Skin epidermis (tissue), 12 donors: Measurements from ENCODE around the gene NUDT8.

Source experiments
- H3K27ac ChIP-seq, 21 experiments: fragments of 200-600 bp; sonication (generic) in 11 of 21; one replicate each; pipeline ENCODE4 v1.5.0; 2020; ENCODE audit warnings: mild to moderate bottlenecking in 3 of 21, inconsistent platforms in 2 of 21, moderate library complexity in 2 of 21
- H3K4me3 ChIP-seq, 7 experiments: fragments of 200-600 bp; sonication (generic) in 2 of 7; one replicate each; pipeline ENCODE4 v1.5.0; 2020; ENCODE audit warnings: inconsistent platforms in 2 of 7, mild to moderate bottlenecking in 2 of 7, moderate library complexity in 1 of 7

The NUDT8 gene, protein sequence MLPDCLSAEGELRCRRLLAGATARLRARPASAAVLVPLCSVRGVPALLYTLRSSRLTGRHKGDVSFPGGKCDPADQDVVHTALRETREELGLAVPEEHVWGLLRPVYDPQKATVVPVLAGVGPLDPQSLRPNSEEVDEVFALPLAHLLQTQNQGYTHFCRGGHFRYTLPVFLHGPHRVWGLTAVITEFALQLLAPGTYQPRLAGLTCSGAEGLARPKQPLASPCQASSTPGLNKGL

DNA sequence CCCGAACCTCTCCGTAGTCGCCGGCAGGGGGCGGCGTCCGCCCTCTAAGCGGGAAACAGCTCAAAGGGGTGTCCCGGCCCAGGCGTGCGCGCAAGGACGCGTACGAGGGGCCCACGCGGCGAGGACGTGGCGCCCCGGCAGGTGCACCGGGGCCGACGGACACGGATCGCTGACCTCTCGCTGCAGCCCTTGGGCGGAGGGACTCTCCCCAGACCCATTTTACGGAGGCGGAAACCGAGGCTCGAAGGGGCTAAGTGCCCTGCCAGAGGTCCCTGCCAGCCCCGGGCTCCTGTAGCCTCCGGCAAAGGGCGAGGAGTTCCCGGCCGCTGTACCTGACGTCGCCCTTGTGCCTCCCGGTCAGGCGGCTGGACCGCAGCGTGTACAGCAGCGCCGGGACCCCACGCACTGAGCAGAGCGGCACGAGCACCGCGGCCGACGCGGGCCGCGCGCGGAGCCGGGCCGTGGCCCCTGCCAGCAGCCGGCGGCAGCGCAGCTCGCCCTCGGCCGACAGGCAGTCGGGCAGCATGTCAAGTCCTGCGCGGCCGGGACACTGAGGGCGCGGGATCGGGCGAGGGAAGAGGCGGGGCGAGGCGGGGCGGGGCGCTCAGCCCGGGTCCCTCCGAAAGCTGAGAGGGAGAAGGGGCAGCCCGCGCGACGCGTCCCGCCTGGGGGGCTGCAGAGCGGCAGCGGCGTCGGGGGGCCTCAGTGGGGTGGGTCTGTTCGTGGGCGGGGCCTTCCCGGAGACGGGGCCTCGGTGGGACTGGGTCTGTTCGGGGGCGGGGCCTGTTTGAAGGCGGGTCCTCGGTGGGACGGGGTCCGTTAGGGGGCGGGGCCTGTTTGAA, at the start of gene NUDT8:
Gene NUDT8 (minus strand): TSS at position 552 of the 842 bp plus-strand sequence. CDS start 26 bp downstream, at position 526.
- Histone ChIP-seq H3K27ac (peak within 1 kb of the TSS; percentile 52 to 92 (median 85)), H3K4me3 (peak within 1 kb of the TSS; percentile 47 to 68 (median 58))

DNA sequence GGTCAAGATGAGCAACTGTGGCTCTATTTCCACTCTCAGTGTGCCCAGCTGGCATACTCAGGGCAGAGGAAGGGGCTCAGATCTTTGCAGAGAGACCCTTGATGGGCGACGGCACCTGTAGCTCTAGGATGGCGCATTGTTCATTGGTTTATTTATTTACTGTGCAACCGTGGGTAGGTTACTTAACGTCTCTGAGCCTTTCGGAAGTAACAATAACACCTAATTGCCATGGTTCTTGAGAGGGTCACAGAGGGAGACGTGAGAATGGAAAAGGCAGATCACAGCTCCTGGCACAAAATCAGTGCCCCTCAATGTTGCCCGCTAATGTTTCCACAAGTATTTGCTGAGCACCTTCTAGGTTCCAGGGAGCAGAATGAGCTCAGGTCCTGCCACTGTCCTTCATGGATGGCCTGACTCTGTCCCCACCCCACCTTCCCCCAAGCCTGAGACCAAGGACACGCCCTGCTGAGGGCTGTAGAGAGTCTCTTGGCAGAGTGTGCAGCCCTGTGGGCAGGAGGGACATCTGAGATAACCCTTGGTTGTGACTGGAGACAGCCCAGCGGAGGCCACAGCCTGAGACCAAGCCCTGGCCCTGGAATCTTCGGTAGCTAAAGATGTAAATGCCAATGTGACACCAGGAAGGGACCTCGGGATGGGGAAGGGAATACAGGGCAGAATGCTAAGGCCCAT, 45.5 kb upstream of the NUDT8 start:
- Histone ChIP-seq H3K4me3 (no peak overlapping the region), H3K27ac (peak overlapping the region in 19 of 21 experiments; percentile 31 to 90 (median 72))

DNA sequence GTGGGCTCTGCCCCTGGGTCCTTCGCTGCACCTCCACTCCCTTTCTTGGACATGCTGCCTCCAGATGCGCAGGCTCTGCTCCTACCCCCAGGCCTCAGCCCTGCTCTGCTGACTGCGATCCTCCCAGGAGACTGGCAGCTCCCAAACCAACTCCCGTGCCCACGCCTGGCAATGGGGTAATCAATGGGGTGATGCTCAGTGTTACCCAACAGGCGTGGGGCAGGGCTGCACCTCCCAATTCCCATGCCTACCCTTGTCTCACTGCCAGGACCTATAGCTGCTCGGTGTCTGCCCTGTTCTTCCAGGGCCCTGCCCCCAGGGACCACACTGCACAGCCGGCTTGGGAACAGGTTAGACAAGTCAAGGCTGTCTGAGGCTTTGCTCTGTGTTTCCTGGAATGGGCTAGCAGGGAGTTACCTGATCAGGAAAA, 44.7 kb upstream of the NUDT8 start, which contains the start of gene ALDH3B2:
Gene ALDH3B2 (minus strand): TSS at position 182 of the 430 bp plus-strand sequence. CDS start 7,688 bp downstream, outside the sequence.
- peak within 1 kb of the TSS; percentile 26 to 44 (median 31) for H3K4me3 ChIP-seq
- peak within 1 kb of the TSS in 20 of 21 experiments; percentile 29 to 90 (median 80) for H3K27ac ChIP-seq

DNA sequence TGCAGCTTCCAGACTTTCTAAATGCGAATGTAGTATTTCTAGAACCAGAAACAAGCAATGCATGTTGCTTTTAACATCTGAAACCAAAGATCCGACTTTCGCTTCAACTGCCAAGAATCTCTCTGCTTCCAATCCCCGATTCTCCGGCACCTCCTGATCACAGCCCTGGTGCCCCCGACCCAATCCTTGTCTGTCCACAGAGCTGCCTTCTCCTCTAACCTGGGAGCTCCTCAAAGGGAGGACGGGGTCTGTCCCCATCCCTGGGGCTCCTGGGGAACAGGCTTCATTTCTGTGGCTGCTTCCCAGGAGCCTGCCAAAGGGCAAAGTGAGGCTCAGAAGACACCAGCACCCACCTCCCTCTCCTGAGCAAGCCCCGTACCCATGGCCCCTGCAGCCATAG, 44.2 kb upstream of the NUDT8 start:
- Histone ChIP-seq H3K27ac (peak overlapping the region in 20 of 21 experiments; percentile 29 to 90 (median 80)), H3K4me3 (peak overlapping the region; percentile 26 to 44 (median 31))

DNA sequence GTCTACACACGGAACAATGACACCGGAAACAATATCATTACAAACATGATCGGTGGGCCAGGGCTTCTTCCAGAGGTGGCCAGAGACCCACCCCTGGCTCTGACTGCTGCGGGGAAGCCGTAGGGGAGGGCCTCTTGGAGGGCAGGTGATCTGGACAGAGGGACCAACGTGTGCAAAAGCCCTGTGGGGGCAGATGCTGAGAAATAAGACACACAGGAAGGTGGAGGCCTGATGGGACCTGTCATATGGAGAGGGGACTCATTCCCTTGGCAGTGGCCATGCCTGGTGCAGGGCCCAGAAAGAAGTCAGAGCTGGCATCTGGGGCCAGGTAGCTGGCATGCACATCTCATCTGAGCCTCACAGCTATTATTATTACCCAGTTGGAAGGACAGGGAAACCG, 43.6 kb upstream of the NUDT8 start:
- Histone ChIP-seq H3K4me3 (peak overlapping the region; percentile 26 to 44 (median 31)), H3K27ac (peak overlapping the region in 19 of 21 experiments; percentile 29 to 90 (median 79))

DNA sequence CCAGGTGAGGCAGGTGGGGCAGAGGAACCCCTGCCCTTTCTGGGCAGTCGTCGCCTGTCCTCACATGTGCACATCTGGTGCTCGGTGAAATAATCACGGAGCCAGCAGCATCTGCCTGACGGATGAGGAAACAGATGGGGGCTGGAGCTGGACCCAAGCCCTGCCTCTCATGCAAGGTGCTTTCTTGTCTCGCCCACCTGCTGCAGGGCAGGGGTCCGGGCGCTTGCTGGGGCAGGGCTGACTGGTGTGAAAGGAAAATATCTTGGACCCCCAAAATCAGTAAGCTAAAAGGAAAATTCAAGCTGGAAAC, 41.4 kb upstream of the NUDT8 start:
- H3K4me3 ChIP-seq = no peak overlapping the region
- H3K27ac ChIP-seq = peak overlapping the region in 1 of 21 experiments; percentile 5

DNA sequence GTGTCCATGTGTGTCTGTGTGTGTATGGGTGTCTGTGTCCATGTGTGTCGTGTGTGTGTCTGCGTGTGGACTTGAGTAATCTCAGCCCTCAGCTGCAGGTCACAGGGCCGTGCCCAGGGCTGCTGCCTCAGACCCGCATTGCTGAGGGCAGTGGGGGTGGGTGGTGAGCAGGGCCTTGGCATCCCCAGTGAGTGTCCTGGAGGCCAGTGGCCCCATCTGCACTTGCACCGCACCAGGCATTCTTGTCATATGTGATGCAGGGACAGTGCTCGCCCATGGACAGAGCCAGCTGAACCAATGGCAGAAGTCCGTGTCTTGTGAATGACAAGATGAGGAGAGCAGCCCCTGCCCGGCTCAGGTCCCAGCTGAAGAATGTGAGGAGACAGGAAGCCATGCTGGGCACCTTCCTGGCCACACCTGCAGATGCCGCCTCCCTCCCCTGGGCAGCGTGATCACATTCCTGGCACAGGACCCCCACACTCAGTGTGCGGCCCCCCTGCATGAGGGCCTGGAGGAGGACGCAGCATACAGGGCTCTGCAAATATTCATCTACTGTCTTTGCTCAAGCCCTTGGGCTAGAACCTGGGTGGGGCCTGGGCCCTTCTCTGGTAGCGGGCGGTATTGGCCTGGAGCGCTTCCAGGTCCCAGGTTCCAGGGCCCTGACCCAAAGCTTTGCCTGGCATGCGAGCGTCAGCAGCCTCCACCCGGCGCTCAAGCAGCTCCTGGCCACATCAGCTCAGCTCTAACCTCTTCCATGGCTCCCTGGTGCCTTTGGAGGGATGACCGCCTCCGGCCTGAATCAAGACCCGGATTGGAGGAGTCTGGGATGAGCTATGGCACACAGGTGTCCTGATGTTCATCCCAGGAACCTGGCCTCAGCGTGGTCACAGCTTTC, 40.8 kb upstream of the NUDT8 start:
- Histone ChIP-seq H3K27ac (peak overlapping the region in 1 of 21 experiments; percentile 5), H3K4me3 (no peak overlapping the region)

DNA sequence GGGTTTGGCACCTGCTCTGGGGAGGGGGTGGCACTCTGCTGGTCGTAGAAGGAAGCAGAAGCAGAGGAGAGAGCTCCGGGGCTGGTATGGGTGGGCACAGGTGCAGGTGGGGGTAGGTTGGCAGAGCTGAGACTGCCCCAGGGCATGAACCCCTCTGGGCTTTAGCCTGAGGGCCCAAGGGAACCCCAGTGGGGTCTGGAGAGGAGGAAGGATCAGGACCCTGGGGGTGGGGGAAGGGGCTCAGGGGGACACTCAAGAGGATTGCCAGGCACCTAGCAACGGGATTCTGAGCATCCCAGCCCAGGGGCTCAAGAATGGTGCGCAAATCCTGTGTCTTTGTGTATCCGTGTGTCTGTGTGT, 38.4 kb upstream of the NUDT8 start:
- H3K27ac ChIP-seq = no peak overlapping the region
- H3K4me3 ChIP-seq = no peak overlapping the region

DNA sequence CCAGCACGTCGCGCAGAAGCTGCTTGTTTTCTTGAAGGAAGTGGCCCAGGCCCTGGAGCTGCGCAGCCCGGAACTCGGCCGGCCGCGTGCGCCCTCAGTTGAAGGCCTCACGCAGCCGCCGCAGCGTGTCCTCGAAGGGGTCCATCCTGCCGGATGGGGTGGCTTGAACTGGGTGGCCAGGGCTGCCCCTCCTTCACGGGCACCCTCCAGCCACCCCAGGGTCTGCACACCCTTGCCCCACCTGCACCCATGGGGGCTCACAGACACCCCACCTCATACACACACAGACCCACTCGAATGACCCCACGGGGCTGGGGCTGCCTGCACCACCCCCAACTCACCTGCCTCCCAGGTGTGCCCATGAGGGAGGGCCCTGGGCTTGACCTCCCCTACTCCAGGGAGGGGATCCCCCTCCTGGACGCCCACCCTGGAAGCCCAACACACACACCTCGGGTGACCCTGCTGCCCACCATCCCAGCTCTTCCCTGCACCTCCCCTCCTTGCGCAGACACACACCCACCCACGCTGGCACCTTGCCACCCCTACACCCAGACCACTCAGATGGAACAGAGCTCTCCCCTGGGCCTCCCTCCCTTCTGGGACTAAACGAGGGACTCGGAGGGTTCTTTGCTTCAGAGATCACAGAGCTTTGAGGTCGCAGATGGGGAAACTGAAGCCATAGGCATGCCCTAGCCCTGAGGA, 37.9 kb upstream of the NUDT8 start:
- no peak overlapping the region for H3K4me3 ChIP-seq
- H3K27ac ChIP-seq = no peak overlapping the region

DNA sequence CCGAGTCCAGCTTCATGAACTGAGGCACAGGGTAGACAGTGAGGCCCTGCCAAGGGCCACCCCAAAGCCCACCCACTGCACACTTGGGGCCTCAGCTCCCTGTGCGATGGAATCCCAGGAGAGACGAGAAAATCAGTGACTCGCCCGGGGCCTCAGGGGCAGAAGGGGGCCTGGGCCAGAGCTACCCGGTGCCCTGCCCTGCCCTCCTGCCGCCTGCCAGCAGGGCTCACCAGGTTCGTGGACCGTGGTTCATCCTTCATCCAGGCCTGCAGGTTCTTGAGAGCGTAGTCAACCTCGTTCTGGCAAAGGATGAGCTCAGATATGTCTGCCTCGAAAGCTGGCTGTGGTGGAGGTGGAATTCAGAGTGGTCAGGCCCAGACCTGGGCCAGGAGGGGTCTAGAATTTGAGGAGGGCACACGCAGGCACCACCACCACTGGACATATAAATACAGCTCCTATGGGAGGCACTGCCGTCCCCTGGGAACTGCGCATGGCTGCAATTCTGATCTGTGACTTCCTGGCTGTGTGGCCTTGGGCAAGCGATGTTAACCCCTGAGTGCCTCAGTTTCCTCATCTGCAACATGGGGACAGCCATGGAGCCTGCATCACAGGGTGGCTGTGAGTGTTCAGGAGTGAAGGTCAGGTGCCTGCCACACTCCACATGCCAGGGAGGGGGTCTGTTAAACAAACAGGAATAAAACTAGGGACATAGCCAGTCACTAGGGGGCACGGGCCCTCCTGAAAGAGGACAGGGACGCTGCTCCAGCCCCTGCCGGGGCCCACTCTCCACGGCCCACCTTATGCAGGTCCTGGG, 37.1 kb upstream of the NUDT8 start:
- H3K27ac ChIP-seq = no peak overlapping the region
- H3K4me3 ChIP-seq = no peak overlapping the region

DNA sequence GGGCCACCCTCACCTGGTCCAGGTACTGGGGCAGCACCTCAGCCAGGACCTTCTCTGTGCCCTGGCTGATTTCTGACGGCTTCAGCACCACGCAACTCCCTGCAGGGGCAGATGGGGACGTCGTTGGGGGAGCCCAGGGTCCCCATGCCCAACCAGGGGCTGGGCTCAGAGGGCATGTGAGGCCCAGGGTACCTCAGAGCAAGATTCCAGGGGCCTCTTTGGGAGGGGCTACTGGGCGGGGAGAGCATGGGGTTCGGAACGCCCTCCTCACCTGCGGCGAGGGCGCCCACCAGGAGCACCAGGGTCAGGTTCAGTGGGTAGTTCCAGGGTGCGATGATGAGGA, 36.5 kb upstream of the NUDT8 start:
- Histone ChIP-seq H3K4me3 (no peak overlapping the region), H3K27ac (no peak overlapping the region)

DNA sequence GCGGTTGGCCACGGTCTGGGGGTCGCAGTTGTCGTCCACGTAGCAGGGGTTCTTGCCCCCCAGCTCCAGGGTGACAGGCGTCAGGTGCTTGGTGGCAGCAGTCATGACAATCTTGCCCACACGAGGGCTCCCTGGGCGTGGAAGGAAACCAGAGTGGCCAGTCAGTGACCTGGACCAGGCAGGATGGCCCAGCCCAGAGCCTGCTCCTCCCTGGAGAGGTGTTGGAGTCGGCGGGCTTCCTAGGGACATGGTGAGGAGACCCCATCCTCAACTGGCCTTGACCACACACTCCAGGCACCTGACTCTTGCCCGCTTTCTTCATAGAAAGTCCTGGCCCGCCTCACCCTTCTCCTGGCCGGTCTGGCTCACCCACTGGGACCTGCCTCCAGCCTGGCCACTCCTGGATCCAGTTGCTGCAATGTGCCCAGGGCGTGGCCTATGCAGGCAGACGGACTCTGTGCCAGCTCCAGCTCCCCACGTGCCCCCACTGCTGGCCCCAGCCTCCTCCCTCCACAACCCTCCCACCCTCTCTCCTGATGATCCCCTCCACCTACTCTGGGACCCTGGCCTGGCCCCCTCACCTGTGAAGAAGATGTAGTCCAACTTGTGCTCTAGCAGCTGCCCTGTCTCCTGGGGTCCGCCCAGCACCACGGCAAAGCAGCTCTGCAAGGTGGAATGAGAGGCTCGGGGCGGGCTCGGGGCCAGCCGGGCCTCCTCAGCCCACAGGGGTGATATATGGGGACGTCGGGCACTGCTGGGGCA, 36.0 kb upstream of the NUDT8 start:
- Histone ChIP-seq H3K27ac (no peak overlapping the region), H3K4me3 (no peak overlapping the region)

DNA sequence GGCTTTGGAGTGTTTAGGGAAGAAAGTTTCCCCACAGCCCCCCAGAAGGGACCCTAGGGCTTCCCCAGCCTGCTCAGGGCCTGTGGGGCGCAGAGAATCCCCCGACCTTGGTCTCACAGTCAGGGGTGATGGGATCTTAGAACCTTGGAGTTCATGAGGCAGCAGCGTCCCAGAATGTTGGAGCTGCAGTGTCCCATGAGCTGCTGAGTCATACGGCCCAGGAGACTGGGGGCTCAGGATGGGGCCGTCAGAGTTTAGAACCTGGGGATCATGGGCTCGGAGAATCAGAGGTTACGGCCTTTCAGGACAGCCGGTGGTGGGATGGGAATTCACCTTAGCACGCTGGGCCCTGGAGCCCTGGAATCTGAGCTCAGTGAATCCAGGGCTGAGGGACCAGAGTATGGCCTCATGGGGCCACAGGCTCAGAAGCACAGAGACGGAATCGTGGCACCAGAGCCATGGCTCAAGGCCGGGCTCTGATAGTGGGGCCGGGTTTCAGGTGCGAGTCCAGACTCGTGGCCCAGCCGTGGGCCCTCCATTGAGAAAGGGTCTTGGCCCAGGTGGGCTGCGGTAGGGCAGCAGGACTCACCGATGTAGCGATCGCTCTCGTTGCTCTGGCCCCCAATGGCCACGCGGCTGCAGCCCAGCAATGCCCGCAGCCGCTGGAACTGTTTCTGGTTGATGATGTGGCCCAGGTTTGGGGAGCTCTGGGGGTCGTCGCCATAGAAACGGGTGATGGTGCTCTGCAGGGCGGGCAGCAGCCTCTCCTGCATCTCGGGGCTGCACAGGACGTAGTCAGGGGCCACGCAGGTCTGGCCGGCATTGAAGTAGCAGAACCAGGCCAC, 35.2 kb upstream of the NUDT8 start:
- Histone ChIP-seq H3K27ac (no peak overlapping the region), H3K4me3 (no peak overlapping the region)

DNA sequence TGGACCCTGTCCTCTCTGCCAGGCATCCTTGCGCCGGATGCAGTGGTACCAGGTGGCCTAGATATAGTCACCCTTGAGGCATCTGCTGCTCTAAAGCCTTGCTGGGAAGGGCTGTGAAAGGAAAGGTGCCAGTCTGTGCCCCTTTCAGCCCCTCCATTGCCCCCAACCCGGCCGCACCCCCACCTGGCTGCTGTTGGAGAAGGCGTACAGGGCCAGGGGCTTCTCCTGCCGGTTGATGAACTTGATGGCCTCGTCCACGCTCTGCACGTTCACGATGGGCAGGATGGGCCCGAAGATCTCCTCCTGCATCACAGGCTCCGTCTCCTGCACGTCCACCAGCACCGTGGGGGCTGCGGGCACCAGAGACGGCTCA, 34.5 kb upstream of the NUDT8 start:
- H3K27ac ChIP-seq = no peak overlapping the region
- no peak overlapping the region for H3K4me3 ChIP-seq

DNA sequence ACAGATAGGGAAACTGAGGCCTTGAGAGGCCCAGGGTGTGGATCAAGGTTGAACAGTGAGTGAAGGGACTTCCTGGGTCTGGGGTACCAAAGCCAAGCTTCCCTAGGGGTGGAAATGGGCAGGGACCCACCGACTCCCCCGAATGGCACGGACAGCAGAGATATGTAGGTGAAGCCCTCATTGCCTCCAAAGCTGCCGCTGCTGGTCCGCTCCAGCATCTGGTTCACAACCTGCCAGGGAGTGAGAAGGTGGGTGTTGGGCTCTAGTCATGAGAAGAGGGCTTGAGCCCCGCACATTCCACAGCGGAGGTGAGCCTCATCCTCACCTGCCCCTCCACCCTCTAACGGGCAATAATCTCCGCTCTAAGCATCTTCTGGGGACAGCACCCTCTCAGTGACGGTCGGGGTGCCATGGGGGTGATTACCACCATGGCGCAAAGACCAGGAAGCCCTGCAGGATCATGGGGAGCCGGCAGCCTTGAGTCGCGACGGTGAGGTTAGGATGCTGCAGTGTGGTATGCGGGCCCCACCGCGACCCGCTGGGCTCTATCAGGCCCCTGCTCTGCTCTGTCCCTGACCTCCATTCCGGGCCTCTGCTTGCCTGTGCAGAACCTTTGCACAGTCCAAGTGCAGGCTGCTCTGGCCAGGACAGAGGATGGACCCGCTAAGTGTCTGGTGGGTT, 33.9 kb upstream of the NUDT8 start:
- Histone ChIP-seq H3K27ac (no peak overlapping the region), H3K4me3 (no peak overlapping the region)
